OCI-LY7 (cell line): Measurements from ENCODE around the gene NOL12. TPM values are rescaled to one million over a fixed set of nuclear protein-coding genes. Genes with fewer than 3 reads are reported as not detected.

Experiments
- BruUV-seq: library from RNA; stranded (reverse); fragments of 400-500 nt; replicated peaks from 2 replicates; lab custom pipeline; 2021; lab: Mats Ljungman, UMichigan
- CTCF ChIA-PET: fragments of 300-600 bp; sonication (Branson Sonifier 250); formaldehyde crosslinking; loops from one replicate; lab custom pipeline; 2022; ENCODE audit warnings: antibody characterized with exemption; ENCODE audit not compliant: unreplicated experiment; lab: Charles Lee
- POLR2A ChIA-PET: fragments of 300-600 bp; sonication (Branson Sonifier 250); formaldehyde crosslinking; loops from one replicate; lab custom pipeline; 2022; ENCODE audit warnings: antibody characterized with exemption; lab: Charles Lee
- DNase-seq: peaks from one replicate; pipeline ENCODE4 v3.0.0-alpha.2; 2015; ENCODE audit warnings: low spot score
- H2AFZ ChIP-seq: fragments of 200-600 bp; sonication (generic), shearing (Covaris generic); 2 replicates; pipeline ENCODE4 v1.6.1; 2014; ENCODE audit warnings: mild to moderate bottlenecking, antibody characterized with exemption, low read length, moderate library complexity
- H3K27ac ChIP-seq: fragments of 200-600 bp; sonication (generic); 2 replicates; pipeline ENCODE4 v1.5.1; 2014; ENCODE audit warnings: mixed run types, low read depth, mild to moderate bottlenecking, moderate library complexity, low read length, inconsistent platforms; ENCODE audit not compliant: poor library complexity, severe bottlenecking
- H3K36me3 ChIP-seq: fragments of 200-600 bp; sonication (generic); 2 replicates; pipeline ENCODE4 v1.6.1; 2014; ENCODE audit warnings: mild to moderate bottlenecking, antibody characterized with exemption, low read length, moderate library complexity, mixed read lengths; ENCODE audit not compliant: insufficient read depth
- H3K4me1 ChIP-seq: fragments of 200-600 bp; sonication (generic); 2 replicates; pipeline ENCODE4 v1.5.1; 2014; ENCODE audit warnings: mild to moderate bottlenecking, low read length; ENCODE audit not compliant: insufficient read depth, poor library complexity, severe bottlenecking
- H3K4me2 ChIP-seq: fragments of 200-600 bp; sonication (generic); 2 replicates; pipeline ENCODE4 v1.6.1; 2014; ENCODE audit warnings: mild to moderate bottlenecking, low read length
- H3K4me3 ChIP-seq: fragments of 200-600 bp; sonication (generic); 2 replicates; pipeline ENCODE4 v1.5.1; 2014; ENCODE audit warnings: mild to moderate bottlenecking, low read depth, low read length; ENCODE audit not compliant: poor library complexity, severe bottlenecking
- H3K79me2 ChIP-seq: fragments of 200-600 bp; sonication (generic); 2 replicates; pipeline ENCODE4 v1.6.1; 2016; ENCODE audit warnings: low read depth, mild to moderate bottlenecking, low read length, moderate library complexity, mixed read lengths; ENCODE audit not compliant: insufficient read depth
- H3K9me2 ChIP-seq: fragments of 200-600 bp; sonication (generic); 2 replicates; pipeline ENCODE4 v1.6.1; 2016; ENCODE audit warnings: mild to moderate bottlenecking, low read length, mixed read lengths; ENCODE audit not compliant: insufficient read depth
- H3K9me3 ChIP-seq: fragments of 200-600 bp; sonication (generic); 2 replicates; pipeline ENCODE4 v1.6.1; 2014; ENCODE audit warnings: mild to moderate bottlenecking, mixed run types, low read length, mixed read lengths
- H4K20me1 ChIP-seq: fragments of 200-600 bp; sonication (generic); 2 replicates; pipeline ENCODE4 v1.6.1; 2014; ENCODE audit warnings: mild to moderate bottlenecking, antibody characterized with exemption, low read length, moderate library complexity, mixed read lengths; ENCODE audit not compliant: insufficient read depth
- CTCF ChIP-seq: fragments of 200-600 bp; sonication (generic); conservative IDR thresholded peaks from 2 replicates; pipeline ENCODE4 v1.5.1; 2014; ENCODE audit warnings: mild to moderate bottlenecking, antibody characterized with exemption, low read length, moderate library complexity, mixed read lengths
- EZH2phosphoT487 ChIP-seq: fragments of 200-600 bp; sonication (generic); IDR thresholded peaks from 2 replicates; pipeline ENCODE4 v1.6.1; 2018; ENCODE audit warnings: low read depth, borderline replicate concordance, mild to moderate bottlenecking, mixed run types, antibody characterized with exemption, low read length, moderate library complexity, mixed read lengths
- intact Hi-C: fragments of 100-400 bp; cut with micrococcal nuclease; formaldehyde crosslinking; loops from one replicate; pipeline ENCODE4 v1.10.0; 2022; ENCODE audit not compliant: unreplicated experiment
- small RNA-seq: library from RNA; depleted of rRNA; stranded (forward); fragments of <200 nt; gene quantifications from one replicate; pipeline ENCODE3, GENCODE V24; 2014
- total RNA-seq, 2 experiments: library from RNA; depleted of rRNA in 1 of 2; stranded (reverse); fragments of >200 nt in 1 of 2; shearing (Covaris generic) in 1 of 2; gene quantifications; 2 replicates each; pipeline ENCODE4 v1.2.3, GENCODE V29; 2014 to 2022

NOL12 gene
- total RNA-seq, 2 experiments from 2014 or later: 62.3 to 64.6 TPM

DNA sequence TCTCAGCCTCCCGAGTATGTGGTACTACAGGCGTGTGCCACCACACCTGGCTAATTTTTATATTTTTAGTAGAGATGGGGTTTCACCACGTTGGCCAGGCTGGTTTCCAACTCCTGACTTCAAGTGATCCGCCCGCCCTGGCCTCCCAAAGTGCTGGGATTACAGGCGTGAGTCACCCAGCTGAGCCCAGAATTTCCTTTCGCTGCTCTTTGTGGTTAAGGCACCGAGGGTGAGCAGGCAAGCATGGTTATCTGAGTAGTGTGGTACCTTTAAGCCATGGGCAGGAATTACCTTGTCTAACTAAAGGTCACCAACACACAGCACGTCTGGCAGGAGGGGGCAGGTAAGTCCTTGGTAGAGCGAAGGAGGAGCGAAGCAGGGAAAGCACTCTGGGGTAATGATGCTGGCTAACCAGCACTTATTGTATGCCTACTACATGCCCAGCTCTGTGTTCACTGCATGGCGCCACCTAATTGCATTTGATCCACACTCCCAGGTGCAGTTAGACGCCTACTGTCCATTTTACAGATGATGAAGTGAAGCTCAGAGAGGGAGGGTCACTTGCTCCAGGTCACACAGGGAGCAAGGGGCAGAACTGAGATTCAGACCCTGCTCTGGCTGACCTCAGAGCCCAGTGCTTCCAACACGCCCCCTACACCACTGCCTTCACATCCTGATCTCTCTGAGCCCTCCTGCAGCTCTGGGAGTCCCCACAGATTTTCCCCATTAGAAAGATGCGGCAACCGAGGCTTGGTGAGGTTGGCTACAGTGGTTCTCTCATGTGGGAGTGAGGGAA, 56.4 kb downstream of the NOL12 start:
- no peak overlapping the region for H3K4me3 ChIP-seq
- H3K4me2 ChIP-seq: no peak overlapping the region
- no peak for TF ChIP-seq CTCF
- no peak for TF ChIP-seq EZH2phosphoT487
- H4K20me1 ChIP-seq: no peaks in the 10 kb centered on the region
- CTCF ChIA-PET: no interaction called here
- H3K4me1 ChIP-seq: peaks cover 23% of the 10 kb centered on the region
- no peak overlapping the region for H2AFZ ChIP-seq
- intact Hi-C loops: no loop called here
- POLR2A ChIA-PET: no interaction called here
- no peaks in the 10 kb centered on the region for H3K36me3 ChIP-seq
- no peaks in the 10 kb centered on the region for H3K9me3 ChIP-seq
- DNase-seq: no peak
- H3K9me2 ChIP-seq: no peaks in the 10 kb centered on the region
- H3K27ac ChIP-seq: no peak overlapping the region
- H3K79me2 ChIP-seq: peaks cover 9% of the 10 kb centered on the region; the same call in 1 of the 2 replicates
- BruUV-seq: no TSS peak

Small RNAs within 50 kb of the gene (small RNA-seq; reads per million reads assigned to genes)
- gene RN7SL385P: not detected

Other genes starting within 250 kb of the NOL12 start
- gene MFNG, start 200.0 kb upstream of the NOL12 start, total RNA-seq (2014; rRNA removed; shearing (Covaris generic)): 174 and 225 TPM in 2 replicates
- 215 and 235 TPM in 2 replicates for gene MFNG, start 200.0 kb upstream of the NOL12 start, total RNA-seq (2022)
- 3.3 and 4.0 TPM in 2 replicates for gene CARD10, start 166.9 kb upstream of the NOL12 start, total RNA-seq (2014; rRNA removed; shearing (Covaris generic))
- gene CARD10, start 166.9 kb upstream of the NOL12 start, total RNA-seq (2022): 2.8 and 3.1 TPM in 2 replicates
- gene CDC42EP1, start 125.9 kb upstream of the NOL12 start, total RNA-seq (2014; rRNA removed; shearing (Covaris generic)): not detected in 2 replicates
- not detected in 2 replicates for gene CDC42EP1, start 125.9 kb upstream of the NOL12 start, total RNA-seq (2022)
- 0.44 TPM in 1 of 2 replicates, not detected in the other for gene LGALS2, start 106.3 kb upstream of the NOL12 start, total RNA-seq (2014; rRNA removed; shearing (Covaris generic))
- gene LGALS2, start 106.3 kb upstream of the NOL12 start, total RNA-seq (2022): 0.82 and 0.92 TPM in 2 replicates
- gene GGA1, start 77.5 kb upstream of the NOL12 start, total RNA-seq (2014; rRNA removed; shearing (Covaris generic)): 119 and 127 TPM in 2 replicates
- gene GGA1, start 77.5 kb upstream of the NOL12 start, total RNA-seq (2022): 167 and 172 TPM in 2 replicates
- gene SH3BP1, start 46.7 kb upstream of the NOL12 start, total RNA-seq (2014; rRNA removed; shearing (Covaris generic)): 15.3 and 18.3 TPM in 2 replicates
- gene SH3BP1, start 46.7 kb upstream of the NOL12 start, total RNA-seq (2022): 44.4 and 48.4 TPM in 2 replicates
- gene PDXP, start 27.6 kb upstream of the NOL12 start, total RNA-seq (2014; rRNA removed; shearing (Covaris generic)): 50.0 and 61.2 TPM in 2 replicates
- gene PDXP, start 27.6 kb upstream of the NOL12 start, total RNA-seq (2022): 54.0 and 55.8 TPM in 2 replicates
- 85.8 and 93.1 TPM in 2 replicates for gene LGALS1, start 10.7 kb upstream of the NOL12 start, total RNA-seq (2014; rRNA removed; shearing (Covaris generic))
- 57.2 and 57.3 TPM in 2 replicates for gene LGALS1, start 10.7 kb upstream of the NOL12 start, total RNA-seq (2022)
- 24.4 and 31.6 TPM in 2 replicates for gene TRIOBP, start 10.7 kb downstream of the NOL12 start, total RNA-seq (2014; rRNA removed; shearing (Covaris generic))
- gene TRIOBP, start 10.7 kb downstream of the NOL12 start, total RNA-seq (2022): 30.6 and 31.1 TPM in 2 replicates
- gene GCAT, start 121.6 kb downstream of the NOL12 start, total RNA-seq (2014; rRNA removed; shearing (Covaris generic)): 14.6 and 20.6 TPM in 2 replicates
- gene GCAT, start 121.6 kb downstream of the NOL12 start, total RNA-seq (2022): 17.3 and 21.6 TPM in 2 replicates
- not detected in 2 replicates for gene GALR3, start 137.0 kb downstream of the NOL12 start, total RNA-seq (2014; rRNA removed; shearing (Covaris generic))
- not detected in 2 replicates for gene GALR3, start 137.0 kb downstream of the NOL12 start, total RNA-seq (2022)
- 21.0 and 25.4 TPM in 2 replicates for gene ANKRD54, start 158.0 kb downstream of the NOL12 start, total RNA-seq (2014; rRNA removed; shearing (Covaris generic))
- 31.7 and 31.8 TPM in 2 replicates for gene ANKRD54, start 158.0 kb downstream of the NOL12 start, total RNA-seq (2022)
- gene EIF3L, start 163.1 kb downstream of the NOL12 start, total RNA-seq (2014; rRNA removed; shearing (Covaris generic)): 443 and 503 TPM in 2 replicates
- gene EIF3L, start 163.1 kb downstream of the NOL12 start, total RNA-seq (2022): 596 and 649 TPM in 2 replicates
- 18.3 and 18.5 TPM in 2 replicates for gene MICALL1, start 220.0 kb downstream of the NOL12 start, total RNA-seq (2014; rRNA removed; shearing (Covaris generic))
- 25.7 and 32.1 TPM in 2 replicates for gene MICALL1, start 220.0 kb downstream of the NOL12 start, total RNA-seq (2022)